Hepatocyte (in vitro differentiated cells): ENCODE results near the gene C1orf115. TPM values are rescaled to one million over a fixed set of nuclear protein-coding genes. Genes with fewer than 3 reads are reported as not detected.

Experiments used
- DNase-seq: peaks from one replicate; pipeline ENCODE4 v3.0.0-alpha.2; 2016; ENCODE audit warnings: low spot score
- H2AFZ ChIP-seq: fragments of 200-600 bp; sonication (generic); 2 replicates; pipeline ENCODE4 v1.6.0; 2016; ENCODE audit warnings: antibody characterized with exemption, mild to moderate bottlenecking
- H3K27ac ChIP-seq: fragments of 200-600 bp; sonication (generic); 2 replicates; pipeline ENCODE4 v1.5.1; 2016; ENCODE audit warnings: mild to moderate bottlenecking
- H3K27me3 ChIP-seq: fragments of 200-600 bp; sonication (generic); 2 replicates; pipeline ENCODE4 v1.6.1; 2016
- H3K36me3 ChIP-seq: fragments of 200-600 bp; sonication (generic); replicated peaks from 2 replicates; pipeline ENCODE4 v1.5.1; 2016; ENCODE audit warnings: low read depth; ENCODE audit not compliant: insufficient read depth
- H3K4me1 ChIP-seq: fragments of 200-600 bp; sonication (generic); 2 replicates; pipeline ENCODE4 v1.5.1; 2016; ENCODE audit warnings: mild to moderate bottlenecking, moderate library complexity; ENCODE audit not compliant: insufficient read depth
- H3K4me2 ChIP-seq: fragments of 200-600 bp; sonication (generic); 2 replicates; pipeline ENCODE4 v1.6.0; 2016
- H3K4me3 ChIP-seq: fragments of 200-600 bp; sonication (generic); 2 replicates; pipeline ENCODE4 v1.5.1; 2016; ENCODE audit warnings: mild to moderate bottlenecking
- H3K79me2 ChIP-seq: fragments of 200-600 bp; sonication (generic); 2 replicates; pipeline ENCODE4 v1.6.0; 2017; ENCODE audit warnings: mild to moderate bottlenecking
- H3K9me2 ChIP-seq: fragments of 200-600 bp; sonication (generic); replicated peaks from 2 replicates; pipeline ENCODE4 v1.6.0; 2017; ENCODE audit warnings: mild to moderate bottlenecking; ENCODE audit not compliant: insufficient read depth
- H3K9me3 ChIP-seq: fragments of 200-600 bp; sonication (generic); 2 replicates; pipeline ENCODE4 v1.5.1; 2016; ENCODE audit warnings: low read depth, mild to moderate bottlenecking
- H4K20me1 ChIP-seq: fragments of 200-600 bp; sonication (generic); 2 replicates; pipeline ENCODE4 v1.6.0; 2016; ENCODE audit warnings: mild to moderate bottlenecking; ENCODE audit not compliant: insufficient read depth, poor library complexity, severe bottlenecking
- CTCF ChIP-seq: fragments of 200-600 bp; sonication (generic); IDR thresholded peaks from 2 replicates; pipeline ENCODE4 v1.5.1; 2016; ENCODE audit warnings: antibody characterized with exemption, mild to moderate bottlenecking; ENCODE audit not compliant: poor library complexity
- EZH2 ChIP-seq: fragments of 200-600 bp; sonication (generic); IDR thresholded peaks from 2 replicates; pipeline ENCODE4 v1.6.1; 2016; ENCODE audit warnings: antibody characterized with exemption, mild to moderate bottlenecking, borderline replicate concordance
- EZH2phosphoT487 ChIP-seq: fragments of 200-600 bp; sonication (generic); IDR thresholded peaks from one replicate; pipeline ENCODE4 v1.6.1; 2018; ENCODE audit warnings: antibody characterized with exemption, mild to moderate bottlenecking, low read depth, moderate library complexity; ENCODE audit not compliant: unreplicated experiment, severe bottlenecking
- WGBS: methylation state at CpG from one replicate; pipeline ENCODE4 v1.1.6; 2016; ENCODE audit warnings: low lambda C conversion rate; ENCODE audit errors: missing lambda C conversion rate; 5-methylcytosine and 5-hydroxymethylcytosine counted together
- polyA plus RNA-seq: library from polyadenylated mRNA; unstranded; fragments of >200 nt; fragmentation: Nextera tagmentation; extraction: Ambion mirVana; gene quantifications from 2 replicates; pipeline ENCODE4 v1.2.1, GENCODE V29; 2016
- total RNA-seq: library from RNA; depleted of rRNA; stranded (reverse); fragments of >200 nt; gene quantifications from 2 replicates; pipeline ENCODE4 v1.2.3, GENCODE V29; 2014

The C1orf115 gene
- total and polyA plus RNA-seq, 2 experiments from 2014 or later: 42.3 to 49.2 TPM

GRCh38 chr1:220669005-220669404, 21.2 kb upstream of the C1orf115 start:
- TF ChIP-seq CTCF (no peak), EZH2phosphoT487 (no peak), EZH2 (no peak)
- Histone ChIP-seq H3K79me2 (no peaks in the 10 kb centered on the region), H4K20me1 (no peaks in the 10 kb centered on the region), H3K4me1 (no peaks in the 10 kb centered on the region), H3K4me3 (no peak overlapping the region), H3K36me3 (no peaks in the 10 kb centered on the region), H3K27ac (no peak overlapping the region), H3K9me2 (no peaks in the 10 kb centered on the region), H3K4me2 (no peak overlapping the region), H3K9me3 (no peaks in the 10 kb centered on the region), H3K27me3 (no peaks in the 10 kb centered on the region), H2AFZ (no peak overlapping the region)
- no peak for DNase-seq
- 90% methylated on average over 1 of the region's 1 CpG for WGBS

DNA sequence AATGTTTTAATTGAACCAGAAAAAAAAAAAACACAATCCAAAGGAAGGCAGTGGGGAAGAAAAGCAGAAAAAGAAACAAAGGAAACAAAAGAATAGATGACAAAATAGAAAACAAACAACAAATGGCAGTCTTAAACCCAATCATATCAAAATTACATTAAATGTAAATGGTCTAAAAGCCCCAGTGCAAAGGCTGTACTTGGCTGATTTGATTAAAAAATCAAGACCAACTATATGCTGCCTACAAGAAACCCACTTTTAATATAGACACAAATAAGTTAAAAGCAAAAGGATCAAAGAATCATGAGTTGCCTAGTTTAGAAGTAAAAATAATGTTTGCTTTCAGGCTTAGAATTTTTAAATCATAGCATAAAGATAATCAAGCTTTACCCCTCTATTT, 19.8 kb upstream of the C1orf115 start:
- no peak for DNase-seq
- H4K20me1 ChIP-seq: no peaks in the 10 kb centered on the region

DNA sequence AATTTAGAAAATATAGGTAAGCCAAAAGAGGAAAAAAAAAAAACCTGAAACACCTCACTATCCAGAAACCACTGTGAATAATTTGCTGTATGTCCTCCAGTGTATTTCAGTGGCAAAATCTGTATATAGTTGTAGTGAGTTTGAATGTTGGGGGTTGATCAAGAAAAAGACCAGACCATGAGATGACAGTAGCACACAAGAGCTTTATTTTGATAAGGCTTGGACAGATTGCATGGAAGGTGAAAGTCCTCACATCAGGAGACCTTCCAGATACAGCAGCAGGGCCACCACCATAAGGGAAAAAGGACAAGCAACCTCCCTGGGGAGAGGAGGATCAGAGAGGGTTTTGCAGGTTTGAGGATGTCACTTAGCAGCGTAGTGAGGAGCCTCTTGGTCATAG, 16.2 kb upstream of the C1orf115 start:
- Histone ChIP-seq H3K4me1 (no peaks in the 10 kb centered on the region), H3K27me3 (no peaks in the 10 kb centered on the region), H3K4me2 (no peak overlapping the region), H3K27ac (no peak overlapping the region), H3K9me3 (no peaks in the 10 kb centered on the region), H3K4me3 (no peak overlapping the region), H3K79me2 (no peaks in the 10 kb centered on the region), H4K20me1 (no peaks in the 10 kb centered on the region), H3K9me2 (no peaks in the 10 kb centered on the region), H3K36me3 (no peaks in the 10 kb centered on the region), H2AFZ (no peak overlapping the region)
- TF ChIP-seq EZH2 (no peak), CTCF (no peak), EZH2phosphoT487 (no peak)
- DNase-seq: no peak
- 100% methylated on average over 1 of the region's 1 CpG for WGBS

More for the DNA sequence above, 19.8 kb upstream of the C1orf115 start:
- no peak overlapping the region for H3K27ac ChIP-seq
- TF ChIP-seq CTCF (no peak), EZH2phosphoT487 (no peak), EZH2 (no peak)
- H2AFZ ChIP-seq: no peak overlapping the region
- no peaks in the 10 kb centered on the region for H3K27me3 ChIP-seq
- H3K4me3 ChIP-seq: no peak overlapping the region
- H3K9me2 ChIP-seq: no peaks in the 10 kb centered on the region
- H3K4me2 ChIP-seq: no peak overlapping the region
- H3K4me1 ChIP-seq: no peaks in the 10 kb centered on the region
- no peaks in the 10 kb centered on the region for H3K79me2 ChIP-seq
- no peaks in the 10 kb centered on the region for H3K36me3 ChIP-seq
- H3K9me3 ChIP-seq: no peaks in the 10 kb centered on the region

DNA sequence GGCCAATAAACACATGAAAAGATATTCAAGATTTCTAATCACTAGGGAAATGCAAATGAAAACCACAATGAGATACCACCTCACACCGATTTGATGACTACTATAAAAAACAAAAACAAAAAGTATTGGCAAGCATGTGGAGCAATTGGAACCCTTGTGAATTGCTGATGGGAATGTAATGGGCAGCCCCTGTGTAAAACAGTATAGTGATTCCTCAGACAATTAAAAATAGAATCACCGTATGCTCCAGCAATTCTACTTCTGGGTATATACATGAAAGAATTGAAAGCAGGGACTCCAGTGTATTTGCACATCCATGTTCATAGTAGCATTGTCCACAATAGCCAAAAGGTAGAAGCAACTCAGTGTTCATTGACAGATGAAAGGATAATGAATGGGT, 12.9 kb upstream of the C1orf115 start:
- no peak for DNase-seq
- 87% methylated on average over 2 of the region's 2 CpGs for WGBS
- no peaks in the 10 kb centered on the region for H3K9me2 ChIP-seq
- TF ChIP-seq EZH2phosphoT487: no peak
- TF ChIP-seq CTCF: no peak
- TF ChIP-seq EZH2: no peak
- no peaks in the 10 kb centered on the region for H3K27me3 ChIP-seq
- no peak overlapping the region for H3K4me2 ChIP-seq
- H3K4me1 ChIP-seq: no peaks in the 10 kb centered on the region
- H3K27ac ChIP-seq: no peak overlapping the region
- no peaks in the 10 kb centered on the region for H3K9me3 ChIP-seq
- no peak overlapping the region for H2AFZ ChIP-seq
- H3K4me3 ChIP-seq: no peak overlapping the region
- H4K20me1 ChIP-seq: no peaks in the 10 kb centered on the region
- H3K79me2 ChIP-seq: no peaks in the 10 kb centered on the region
- no peaks in the 10 kb centered on the region for H3K36me3 ChIP-seq
